CD4-positive, alpha-beta T cell treated with Interleukin-17A for 4 hours (primary cell): ENCODE measurements around the gene TMEM62.
"Not testable (repeated sequence)": the region's sequence is repeated elsewhere in the genome, so short reads cannot be mapped to it uniquely, and the experiment has no call there.

ENCODE experiments used
- DNase-seq: peaks from one replicate; pipeline ENCODE4 v3.0.0-alpha.2; 2020; ENCODE audit warnings: mixed read lengths

TMEM62 gene

DNA sequence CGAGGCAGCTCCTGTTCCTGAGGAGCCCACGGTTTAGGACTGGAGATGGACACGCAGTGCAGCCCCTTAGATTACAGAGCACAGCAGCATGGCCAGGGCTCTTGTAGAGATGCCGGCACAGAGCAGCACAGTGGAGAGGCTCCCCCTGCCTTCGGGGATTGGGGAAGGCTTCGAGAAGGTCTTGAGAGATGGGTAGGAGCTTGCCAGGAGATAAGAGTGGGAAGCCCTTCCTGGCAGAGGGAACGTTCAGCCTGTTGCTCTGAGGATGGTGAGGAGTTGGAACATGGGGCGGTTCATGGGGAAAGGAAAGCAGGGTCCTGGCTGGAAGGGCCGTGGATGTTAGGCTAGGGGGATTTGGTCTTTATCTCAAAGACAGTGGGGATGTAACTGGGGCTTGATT, 77.4 kb downstream of the TMEM62 start:
- DNase-seq, result no peak

DNA sequence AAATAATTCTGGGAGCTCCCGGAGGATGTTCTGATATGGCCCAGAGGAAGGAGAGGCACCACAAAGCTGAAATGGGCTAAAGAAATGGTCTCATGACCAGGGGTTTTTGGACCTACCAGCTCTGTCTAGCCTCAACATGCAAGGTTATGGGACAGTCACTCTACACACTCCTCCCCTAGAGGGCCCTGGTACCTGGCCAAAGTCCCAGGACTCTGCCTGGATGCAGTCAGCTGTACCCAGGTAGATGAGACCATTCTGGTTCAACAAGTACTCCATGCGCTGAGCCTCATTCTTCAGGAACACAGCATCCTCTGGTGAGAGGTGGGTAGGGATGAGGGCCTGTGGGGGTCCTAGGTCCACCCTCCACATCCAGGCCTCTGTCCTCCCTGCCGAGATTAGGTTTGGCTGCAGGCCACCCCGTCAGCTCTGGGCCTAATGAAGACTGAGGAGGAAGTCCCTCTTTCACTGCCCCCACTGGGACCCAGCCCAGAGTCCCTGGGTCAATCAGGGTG, 77.9 kb downstream of the TMEM62 start:
- no peak for DNase-seq

DNA sequence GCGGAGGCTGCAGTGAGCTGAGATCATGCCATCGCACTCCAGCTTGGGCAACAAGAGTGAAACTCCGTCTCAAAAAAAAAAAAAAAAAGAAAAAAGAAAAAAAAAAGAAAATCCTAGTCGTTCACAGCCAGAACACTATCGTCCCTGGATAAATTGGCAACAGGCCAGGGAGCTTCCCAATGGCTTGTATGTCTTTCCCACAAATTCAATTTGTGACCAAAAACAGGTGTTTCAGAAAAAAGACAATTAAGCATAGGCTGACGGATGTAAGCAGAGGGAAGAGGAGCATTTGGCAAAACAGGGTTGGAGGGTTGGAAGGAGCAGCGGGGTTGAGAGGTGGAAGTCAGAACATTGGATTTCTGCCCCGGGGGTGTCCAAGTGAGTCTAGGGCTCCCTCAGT, 78.9 kb downstream of the TMEM62 start:
- DNase-seq, result no peak

DNA sequence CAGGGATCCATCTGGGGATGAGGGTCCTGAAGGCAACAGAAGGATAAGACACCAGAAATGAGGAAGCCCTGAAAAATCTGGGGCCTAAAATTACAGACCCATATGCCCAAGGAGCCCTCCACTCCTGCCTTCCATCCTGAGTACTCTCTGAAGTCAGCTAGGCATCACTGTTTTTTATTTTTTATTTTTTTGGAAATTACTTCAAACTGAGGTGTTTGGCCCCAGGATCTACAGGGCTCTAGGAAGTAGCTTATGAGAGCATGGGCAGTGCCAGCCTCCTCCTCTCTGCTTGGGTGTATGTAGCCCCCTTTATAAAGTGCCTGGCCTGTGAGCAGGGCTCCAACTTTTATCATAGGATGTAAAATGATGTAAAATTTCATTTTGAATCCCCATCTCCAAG, 79.6 kb downstream of the TMEM62 start:
- DNase-seq, result no peak

DNA sequence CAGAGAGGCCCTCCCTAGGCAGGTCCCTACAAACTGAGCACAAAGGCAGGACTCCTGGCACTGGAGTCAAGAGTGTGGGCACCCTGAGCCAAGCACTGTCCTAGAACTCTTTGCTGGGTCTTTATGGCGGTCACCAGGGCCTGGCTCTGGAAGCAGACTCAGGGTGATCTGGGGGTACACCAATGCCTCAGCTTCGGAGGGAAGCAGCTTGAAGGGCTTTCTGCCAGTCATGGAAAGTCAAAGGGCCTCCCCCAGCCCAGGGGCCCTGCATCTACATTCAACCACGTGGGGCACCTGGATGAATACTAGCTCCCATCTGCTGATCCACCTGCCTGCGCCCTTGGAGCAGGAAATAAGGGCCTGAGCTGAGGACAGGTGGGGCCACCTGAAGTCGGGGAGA, 80.1 kb downstream of the TMEM62 start:
- no peak for DNase-seq

DNA sequence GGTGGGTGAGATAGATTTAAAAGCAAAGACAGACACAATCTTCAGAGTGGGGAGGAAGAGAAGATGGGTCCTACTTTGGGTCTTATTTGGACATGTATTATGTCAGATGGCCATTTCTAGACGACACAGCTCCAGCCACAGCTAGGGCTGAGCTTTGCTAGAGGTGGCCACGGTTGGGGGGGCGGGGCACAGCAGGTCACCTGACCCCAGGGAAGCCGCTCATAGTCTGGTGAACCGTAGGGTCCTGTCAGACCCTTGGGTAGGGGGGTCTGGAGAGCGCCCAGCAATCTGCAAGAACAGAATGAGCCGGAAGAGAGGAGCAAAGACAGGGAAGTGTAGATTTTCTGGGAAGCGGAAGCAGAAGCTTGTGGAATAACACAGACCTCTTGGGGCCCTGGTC, 80.8 kb downstream of the TMEM62 start:
- no peak for DNase-seq

DNA sequence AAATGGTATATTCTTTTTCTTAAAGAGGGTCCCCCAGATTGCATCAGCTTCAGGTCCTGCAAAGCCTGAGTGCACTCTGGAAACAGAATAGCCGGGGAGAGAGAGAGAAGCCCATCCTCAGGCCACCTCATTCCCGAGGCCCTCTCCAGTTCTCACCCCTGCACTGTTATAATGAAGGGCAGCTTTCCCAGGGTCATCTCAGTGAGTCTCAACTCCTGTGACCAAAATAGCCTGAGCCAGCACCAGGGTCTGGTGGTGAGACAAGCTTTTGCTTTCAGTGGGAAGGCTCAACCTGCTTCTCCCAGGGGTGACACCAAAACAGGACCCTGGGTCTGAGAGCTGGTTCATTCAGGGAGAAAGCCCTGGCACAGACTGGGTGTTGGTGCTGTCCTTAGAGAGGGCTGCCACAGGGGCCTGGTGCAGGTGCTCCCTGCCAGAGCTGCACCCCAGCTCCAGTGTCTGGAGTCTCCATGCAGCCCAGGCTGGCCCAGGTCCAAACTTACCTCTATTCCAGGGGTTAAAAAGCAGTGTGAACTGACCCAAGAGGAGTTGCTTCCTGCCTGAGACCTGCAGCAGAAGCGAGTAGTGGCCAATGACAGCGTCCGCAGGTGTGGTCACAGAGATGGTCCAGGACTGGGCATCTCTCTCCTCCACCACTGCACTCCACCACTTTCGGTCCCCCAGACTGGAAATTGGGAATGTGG, 81.4 kb downstream of the TMEM62 start:
- no peak for DNase-seq

DNA sequence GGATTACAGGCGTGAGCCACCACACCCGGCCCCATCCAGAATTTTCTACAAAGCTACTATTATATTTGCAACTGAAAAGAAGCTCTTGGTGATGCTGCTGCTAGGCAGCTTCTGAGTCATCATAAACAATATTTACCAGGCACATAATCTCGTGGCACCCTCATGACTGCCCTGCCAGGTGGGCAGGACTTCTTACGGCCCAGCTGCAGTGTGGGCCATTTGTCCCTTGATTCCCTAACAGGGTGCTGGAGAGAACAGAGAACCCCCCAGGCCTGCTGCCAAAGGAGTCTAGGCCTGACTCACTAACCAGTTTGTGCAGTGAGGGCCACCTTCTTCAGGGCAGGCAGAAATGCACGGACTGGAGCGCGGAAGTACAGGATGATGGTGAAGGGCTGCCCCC, 82.6 kb downstream of the TMEM62 start:
- DNase-seq, result no peak

DNA sequence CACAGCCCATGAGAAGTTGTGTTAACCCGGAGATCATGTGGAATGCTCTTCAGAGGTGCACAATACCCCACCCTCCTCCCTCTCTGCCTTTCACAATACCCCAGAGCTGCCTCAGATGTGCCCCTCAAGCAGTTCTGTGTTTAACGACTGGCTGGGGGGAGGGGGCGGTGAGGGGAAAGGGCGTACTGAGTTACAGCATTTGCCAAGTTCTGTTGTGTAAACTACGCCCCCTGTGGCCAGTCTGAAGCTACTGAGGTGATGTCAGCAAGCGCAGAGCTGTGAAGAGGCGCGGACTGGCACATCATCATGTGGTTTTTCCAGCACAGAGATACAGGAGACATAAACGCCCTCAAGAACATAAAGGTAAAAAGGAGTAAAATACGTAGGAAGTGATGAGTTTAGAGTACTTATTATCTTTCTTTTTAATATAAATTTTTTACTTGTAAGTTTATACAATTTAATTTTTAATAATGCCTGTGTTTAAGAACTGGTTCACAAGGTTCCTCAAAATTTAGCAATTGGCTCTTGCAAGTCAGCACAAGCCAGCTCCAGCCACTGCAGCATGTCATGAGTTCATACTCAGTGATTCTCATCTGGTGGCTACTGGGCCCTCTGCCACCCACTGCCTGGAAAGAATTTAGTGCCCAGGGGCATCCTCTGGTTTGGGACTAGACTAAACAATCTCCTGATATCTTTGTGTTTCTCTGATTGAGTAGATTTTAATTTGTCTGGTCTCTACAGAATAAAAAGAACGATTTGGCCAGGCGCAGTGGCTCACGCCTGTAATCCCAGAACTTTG, 85.7 kb downstream of the TMEM62 start:
- DNase-seq, result no peak

DNA sequence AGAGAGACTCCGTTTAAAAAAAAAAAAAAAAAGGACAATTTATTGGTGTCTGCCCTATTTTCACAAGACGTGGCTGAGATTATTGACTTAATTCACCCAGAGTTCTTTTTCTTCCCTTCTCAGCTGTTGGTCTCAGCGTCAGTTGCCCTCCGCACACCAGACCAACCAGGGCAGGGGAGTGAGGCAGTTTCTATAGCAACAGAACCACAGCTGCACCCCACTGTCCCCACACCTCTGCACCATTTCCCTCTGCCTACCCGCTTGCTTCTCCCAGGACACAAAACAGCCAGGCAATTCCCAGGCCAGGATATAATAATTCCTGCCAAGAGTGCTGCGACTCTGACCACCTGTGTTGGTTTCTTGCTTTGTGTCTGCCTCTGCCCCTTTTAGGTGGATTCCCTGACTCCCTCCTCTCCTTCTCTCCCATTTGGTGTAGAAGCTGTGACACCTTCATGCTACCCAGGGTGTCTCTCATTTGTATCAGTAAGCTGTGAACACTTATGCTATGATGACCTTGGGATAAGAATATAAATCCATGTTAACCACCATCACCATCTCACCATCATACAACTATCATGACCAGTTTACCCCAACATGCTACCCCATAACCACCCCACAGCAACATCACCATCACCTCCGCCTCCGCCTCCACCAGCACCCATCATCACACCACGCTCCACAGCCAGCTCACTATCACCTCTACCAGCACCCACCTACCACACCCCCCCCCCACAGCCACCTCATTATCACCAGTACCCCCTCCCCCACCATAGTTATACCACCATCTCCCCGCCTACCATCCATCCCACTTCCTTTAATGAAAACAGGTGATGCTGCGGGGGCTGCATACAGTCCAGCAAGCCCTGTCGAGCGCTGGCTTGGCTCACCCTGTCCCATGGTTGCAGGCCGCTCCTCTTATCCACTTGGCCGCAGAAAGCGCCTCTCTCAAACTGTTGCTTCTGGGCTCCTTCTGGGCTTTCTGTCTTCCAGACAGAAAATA, 86.8 kb downstream of the TMEM62 start:
- DNase-seq, result no peak

DNA sequence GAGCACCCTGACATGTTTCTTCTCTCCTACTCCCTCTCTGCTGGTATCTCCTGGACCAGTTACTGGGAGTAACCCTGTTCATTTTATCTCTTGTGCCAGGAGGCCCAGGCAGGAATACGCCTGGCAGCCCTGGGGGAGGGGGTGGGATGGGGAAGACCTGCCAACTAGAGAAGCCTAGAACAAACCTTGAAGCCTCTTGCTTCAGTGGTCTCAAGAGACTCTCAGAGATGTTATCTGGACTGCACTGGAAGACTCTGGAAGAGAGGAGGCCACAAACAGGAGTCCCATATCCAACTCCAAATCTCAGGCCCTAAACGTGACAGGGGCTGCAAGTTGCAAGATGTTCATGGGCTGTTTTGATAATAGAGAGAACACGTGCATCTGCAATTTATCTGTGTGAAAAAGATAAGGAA, 87.6 kb downstream of the TMEM62 start, which contains the start of gene EPB42:
Gene EPB42, minus strand, starts transcription at position 28 of the 413 bp plus-strand sequence. CDS start 193 bp downstream, outside the sequence.
- DNase-seq, result no peak

DNA sequence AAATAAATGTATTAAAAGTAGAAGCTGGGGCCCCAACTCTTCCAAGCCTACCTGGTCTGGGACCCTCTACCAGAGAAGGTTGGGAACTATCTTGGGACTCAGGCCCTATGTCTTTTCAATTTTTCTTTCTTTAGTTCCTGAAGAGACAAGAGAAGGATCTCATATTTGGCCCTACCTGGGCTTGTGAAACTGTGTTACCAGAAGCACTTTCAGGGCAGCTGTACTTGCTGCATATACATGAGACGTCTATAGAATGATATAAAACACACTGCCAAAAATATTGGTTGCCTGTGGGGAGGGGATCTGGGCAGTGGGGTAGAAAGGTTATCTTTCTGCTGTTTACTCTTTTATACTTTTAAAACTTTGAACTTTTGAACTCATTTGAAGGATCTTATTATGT, 88.0 kb downstream of the TMEM62 start:
- no peak for DNase-seq

DNA sequence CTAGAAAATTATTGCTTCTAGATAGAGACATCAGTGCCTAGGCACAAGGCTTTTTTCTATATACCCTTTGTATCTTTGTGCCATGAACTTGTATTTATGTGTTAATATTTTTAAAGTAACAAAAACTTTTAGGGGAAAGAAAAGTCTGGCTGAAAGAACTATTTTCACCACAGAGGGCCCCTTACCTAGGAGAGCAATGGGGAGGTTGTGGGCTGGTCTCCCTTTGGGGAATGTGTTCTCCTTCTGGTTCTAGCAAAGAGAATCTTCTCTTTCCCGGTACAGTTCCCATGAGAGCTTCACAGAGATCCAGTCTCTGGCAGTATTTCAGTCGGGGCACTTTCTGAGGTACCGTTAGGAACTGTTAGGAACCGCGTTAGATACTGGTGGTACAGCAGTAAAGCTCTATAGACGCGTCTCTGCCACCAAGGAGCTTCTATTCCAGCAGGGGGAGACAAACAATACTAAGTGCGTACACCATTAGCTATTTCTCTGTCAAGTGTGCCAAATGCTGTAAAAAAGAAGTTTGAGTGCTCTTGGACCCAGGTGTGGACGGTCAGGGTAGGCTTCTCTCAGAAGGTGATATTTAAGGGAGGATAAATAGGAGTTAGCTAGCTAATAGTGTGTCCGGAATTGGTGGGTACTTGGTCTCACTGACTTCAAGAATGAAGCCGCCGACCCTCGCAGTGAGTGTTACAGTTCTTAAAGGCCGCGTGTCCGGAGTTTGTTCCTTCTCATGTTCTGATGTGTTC, 92.0 kb downstream of the TMEM62 start:
- DNase-seq, result peak; percentile 45

DNA sequence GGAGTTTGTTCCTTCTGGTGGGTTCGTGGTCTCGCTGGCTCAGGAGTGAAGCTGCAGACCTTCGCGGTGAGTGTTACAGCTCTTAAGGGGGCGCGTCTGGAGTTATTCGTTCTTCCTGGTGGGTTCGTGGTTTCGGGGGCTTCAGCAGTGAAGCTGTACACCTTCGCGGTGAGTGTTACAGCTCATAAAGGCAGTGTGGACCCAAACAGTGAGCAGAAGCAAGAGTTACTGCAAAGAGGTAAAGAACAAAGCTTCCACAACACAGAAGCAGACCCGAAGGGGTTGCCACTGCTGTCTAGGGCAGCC, 92.5 kb downstream of the TMEM62 start:
- DNase-seq, result not testable (repeated sequence)

DNA sequence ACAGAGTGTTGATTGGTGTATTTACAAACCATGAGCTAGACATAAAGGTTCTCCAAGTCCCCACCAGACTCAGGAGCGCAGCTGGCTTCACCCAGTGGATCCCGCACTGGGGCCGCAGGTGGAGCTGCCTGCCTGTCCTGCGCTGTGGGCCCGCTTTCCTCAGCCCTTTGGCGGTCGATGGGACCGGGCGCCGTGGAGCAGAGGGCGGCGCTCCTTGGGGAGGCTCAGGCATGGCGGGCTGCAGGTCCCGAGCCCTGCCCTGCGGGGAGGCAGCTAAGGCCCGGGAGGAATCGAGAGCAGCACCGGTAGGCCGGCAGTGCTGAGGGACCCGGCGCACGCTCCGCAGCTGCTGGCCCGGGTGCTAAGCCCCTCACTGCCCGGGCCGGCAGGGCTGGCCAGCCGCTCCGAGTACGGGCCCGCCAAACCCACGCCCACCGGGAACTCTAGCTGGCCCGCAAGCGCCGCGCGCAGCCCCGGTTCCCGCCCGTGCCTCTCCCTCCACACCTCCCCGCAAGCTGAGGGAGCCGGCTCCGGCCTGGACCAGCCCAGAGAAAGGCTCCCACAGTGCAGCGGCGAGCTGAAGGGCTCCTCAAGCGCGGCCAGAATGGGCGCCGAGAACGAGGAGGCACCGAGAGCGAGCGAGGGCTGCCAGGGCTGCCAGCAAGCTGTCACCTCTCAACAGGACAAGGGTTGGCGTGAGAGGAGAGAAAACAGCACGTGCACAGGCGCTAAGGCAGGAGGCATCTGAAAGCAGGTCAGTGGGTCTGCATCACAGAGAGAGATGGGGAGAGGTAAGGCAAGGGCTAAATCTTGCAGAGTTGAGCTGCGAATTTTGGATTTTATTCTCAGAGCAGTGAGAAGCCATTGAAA, 93.3 kb downstream of the TMEM62 start:
- DNase-seq, result no peak

DNA sequence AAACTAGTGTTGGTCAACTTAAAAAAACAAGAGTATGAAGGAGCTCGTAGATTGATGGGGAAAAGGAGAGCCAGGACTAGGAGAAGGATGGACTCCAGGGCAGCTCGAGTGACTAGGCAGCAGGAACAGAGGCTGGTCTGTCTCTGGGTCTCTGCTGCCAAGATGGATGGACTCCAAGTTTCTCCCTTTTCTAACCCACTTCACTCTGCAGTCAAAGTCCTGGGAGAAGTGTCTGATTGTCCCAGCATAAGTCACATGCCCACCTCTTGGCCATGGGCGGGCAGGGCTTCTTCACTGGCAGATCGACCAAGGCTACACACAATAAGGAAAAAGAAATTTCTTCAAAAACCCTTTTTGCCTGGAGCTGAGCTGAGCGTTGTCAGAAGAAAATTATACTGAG, 96.6 kb downstream of the TMEM62 start:
- no peak for DNase-seq

DNA sequence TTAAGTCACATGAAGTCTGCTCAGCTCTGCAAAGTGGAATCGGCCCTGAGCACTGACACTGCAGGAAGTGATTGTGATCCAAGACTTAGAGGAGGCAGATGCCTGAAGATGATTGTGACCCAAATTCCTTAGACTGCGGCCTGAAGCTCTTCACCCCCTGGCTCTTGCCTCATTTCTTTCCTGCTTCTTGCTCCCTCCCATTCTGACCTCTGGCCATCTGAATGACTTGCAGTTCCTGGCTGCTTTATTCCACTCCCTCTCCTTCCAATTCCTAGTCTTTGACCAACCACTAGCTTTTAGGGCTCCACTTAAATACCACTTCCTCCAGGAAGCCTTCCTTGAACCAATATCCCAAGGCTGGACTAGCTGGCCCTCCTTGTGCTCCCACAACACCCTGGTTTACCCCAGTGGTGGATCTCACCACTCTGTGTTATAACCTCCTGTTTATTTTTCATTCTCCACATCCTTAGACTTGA, 97.3 kb downstream of the TMEM62 start:
- no peak for DNase-seq

DNA sequence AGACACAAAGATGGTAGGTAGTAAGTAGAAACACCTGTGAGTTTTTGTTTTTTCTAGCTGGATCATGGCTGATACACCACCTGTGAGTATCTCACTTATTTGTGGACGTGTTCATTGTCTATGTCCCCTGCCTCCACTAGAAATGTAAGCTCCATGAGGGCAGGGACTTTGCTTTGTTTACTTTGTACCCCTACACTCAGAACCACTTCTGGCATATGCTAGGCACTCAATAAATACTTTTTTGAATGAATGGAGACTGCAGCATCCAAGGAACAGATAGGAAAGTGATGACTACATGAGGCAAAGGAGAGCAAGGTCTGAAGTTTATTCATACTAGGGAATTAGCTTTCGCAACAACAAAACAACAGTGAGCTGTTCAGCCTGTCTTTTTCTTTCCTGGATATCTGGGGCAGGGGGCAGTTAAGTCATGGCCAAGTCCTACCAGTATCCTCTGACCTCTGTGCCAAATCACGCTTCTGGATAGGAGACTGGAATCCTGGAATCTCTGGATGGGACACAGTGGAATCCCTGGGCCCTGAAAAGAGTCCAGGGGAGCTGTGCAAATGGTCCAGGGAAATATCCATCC, 99.0 kb downstream of the TMEM62 start:
- DNase-seq, result no peak
